ENCODE measurements around the gene KCNK7.

Gene KCNK7

GRCh38 chr11:65641297-65642013, 45.9 kb upstream of the KCNK7 start:
- TF ChIP-seq SIN3A (IDR thresholded peaks at IDR 0.05; ENCODE audit: borderline replicate concordance, insufficient read depth, low read length), result no peak
- TF ChIP-seq POLR2AphosphoS5 (IDR thresholded peaks at IDR 0.05; ENCODE audit: low read depth, low read length), result no peak
- no peak for TF ChIP-seq REST (IDR thresholded peaks at IDR 0.05; ENCODE audit: insufficient read depth in 1 of 2, low read depth in 2 of 2, low read length in 2 of 2)
- TF ChIP-seq FOXP2 (optimal IDR thresholded peaks at IDR 0.05; ENCODE audit: borderline replicate concordance, extremely low read depth, extremely low read length, insufficient read depth), result no peak
- no peak for TF ChIP-seq TAF1 (IDR thresholded peaks at IDR 0.05; ENCODE audit: borderline replicate concordance, insufficient read depth, low read length)

GRCh38 chr11:65640483-65641296, 45.1 kb upstream of the KCNK7 start:
- no peak for TF ChIP-seq TAF1 (IDR thresholded peaks at IDR 0.05; ENCODE audit: borderline replicate concordance, insufficient read depth, low read length)
- TF ChIP-seq POLR2AphosphoS5 (IDR thresholded peaks at IDR 0.05; ENCODE audit: low read depth, low read length), result no peak
- no peak for TF ChIP-seq REST (IDR thresholded peaks at IDR 0.05; ENCODE audit: insufficient read depth in 1 of 2, low read depth in 2 of 2, low read length in 2 of 2)
- TF ChIP-seq FOXP2 (optimal IDR thresholded peaks at IDR 0.05; ENCODE audit: borderline replicate concordance, extremely low read depth, extremely low read length, insufficient read depth), result no peak
- no peak for TF ChIP-seq SIN3A (IDR thresholded peaks at IDR 0.05; ENCODE audit: borderline replicate concordance, insufficient read depth, low read length)

- TF ChIP-seq TAF1 (IDR thresholded peaks at IDR 0.05; ENCODE audit: borderline replicate concordance, insufficient read depth, low read length) (no peak), POLR2AphosphoS5 (IDR thresholded peaks at IDR 0.05; ENCODE audit: low read depth, low read length) (no peak), REST (IDR thresholded peaks at IDR 0.05; ENCODE audit: insufficient read depth in 1 of 2, low read depth in 2 of 2, low read length in 2 of 2) (no peak), SIN3A (IDR thresholded peaks at IDR 0.05; ENCODE audit: borderline replicate concordance, insufficient read depth, low read length) (no peak), FOXP2 (optimal IDR thresholded peaks at IDR 0.05; ENCODE audit: borderline replicate concordance, extremely low read depth, extremely low read length, insufficient read depth) (no peak)
These were observed 44.3 kb upstream of the KCNK7 start for GRCh38 chr11:65639623-65640482.

GRCh38 chr11:65637794-65638419, 42.3 kb upstream of the KCNK7 start, which contains the start of gene SIPA1:
SIPA1 (plus strand) TSS chr11:65638101; CDS start chr11:65640922, 2,821 bp downstream.
- TF ChIP-seq REST (IDR thresholded peaks at IDR 0.05; ENCODE audit: insufficient read depth in 1 of 2, low read depth in 2 of 2, low read length in 2 of 2) (no peak), FOXP2 (optimal IDR thresholded peaks at IDR 0.05; ENCODE audit: borderline replicate concordance, extremely low read depth, extremely low read length, insufficient read depth) (no peak), SIN3A (IDR thresholded peaks at IDR 0.05; ENCODE audit: borderline replicate concordance, insufficient read depth, low read length) (no peak), TAF1 (IDR thresholded peaks at IDR 0.05; ENCODE audit: borderline replicate concordance, insufficient read depth, low read length) (no peak; the same call in 1 of the 2 replicates), POLR2AphosphoS5 (IDR thresholded peaks at IDR 0.05; ENCODE audit: low read depth, low read length) (peak; percentile 85)

Data from PFSK-1 (cell line).